Urothelium cell line (cell line): ENCODE results near the gene TRIM27.
"Not testable (repeated sequence)": the region's sequence is repeated elsewhere in the genome, so short reads cannot be mapped to it uniquely, and the experiment has no call there.

ENCODE experiments used
- DNase-seq: peaks from one replicate; pipeline ENCODE4 v3.0.0; 2011; ENCODE audit warnings: low spot score, mixed read lengths
- FAIRE-seq: peaks from 2 replicates; lab custom pipeline; 2011; peaks lifted over from hg19 to GRCh38; lab: Jason Lieb, UNC

TRIM27 gene, protein sequence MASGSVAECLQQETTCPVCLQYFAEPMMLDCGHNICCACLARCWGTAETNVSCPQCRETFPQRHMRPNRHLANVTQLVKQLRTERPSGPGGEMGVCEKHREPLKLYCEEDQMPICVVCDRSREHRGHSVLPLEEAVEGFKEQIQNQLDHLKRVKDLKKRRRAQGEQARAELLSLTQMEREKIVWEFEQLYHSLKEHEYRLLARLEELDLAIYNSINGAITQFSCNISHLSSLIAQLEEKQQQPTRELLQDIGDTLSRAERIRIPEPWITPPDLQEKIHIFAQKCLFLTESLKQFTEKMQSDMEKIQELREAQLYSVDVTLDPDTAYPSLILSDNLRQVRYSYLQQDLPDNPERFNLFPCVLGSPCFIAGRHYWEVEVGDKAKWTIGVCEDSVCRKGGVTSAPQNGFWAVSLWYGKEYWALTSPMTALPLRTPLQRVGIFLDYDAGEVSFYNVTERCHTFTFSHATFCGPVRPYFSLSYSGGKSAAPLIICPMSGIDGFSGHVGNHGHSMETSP

DNA sequence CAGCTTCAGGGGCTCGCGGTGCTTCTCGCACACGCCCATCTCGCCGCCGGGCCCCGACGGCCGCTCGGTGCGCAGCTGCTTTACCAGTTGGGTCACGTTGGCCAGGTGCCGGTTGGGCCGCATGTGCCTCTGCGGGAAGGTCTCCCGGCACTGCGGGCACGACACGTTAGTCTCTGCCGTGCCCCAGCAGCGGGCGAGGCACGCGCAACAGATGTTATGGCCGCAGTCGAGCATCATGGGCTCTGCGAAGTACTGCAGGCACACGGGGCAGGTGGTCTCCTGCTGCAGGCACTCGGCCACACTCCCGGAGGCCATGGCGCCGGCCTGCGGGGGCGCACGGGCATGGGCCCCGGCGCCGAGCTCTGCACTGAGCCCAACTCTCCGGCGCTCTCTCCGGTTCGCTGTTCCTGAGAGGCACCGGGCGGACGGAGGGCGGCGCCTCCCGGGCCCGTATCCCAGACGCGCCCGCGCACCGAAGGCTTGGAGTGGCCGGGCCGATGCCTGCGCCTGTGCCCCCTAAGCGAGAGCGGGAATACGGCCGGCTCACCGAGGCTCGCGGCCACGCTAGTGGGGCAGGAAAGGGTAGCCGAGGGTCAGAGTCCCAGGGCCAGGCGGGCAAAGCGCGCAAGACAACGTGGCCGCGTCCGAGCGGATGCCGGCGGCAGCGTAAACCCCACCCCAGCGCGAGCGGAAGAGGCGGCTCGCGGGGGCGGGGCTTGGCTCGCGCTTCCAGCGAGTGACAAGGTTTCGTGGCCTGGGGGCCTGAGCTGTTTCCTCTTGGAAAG lies at the start of gene TRIM27:
Gene TRIM27, minus strand, starts transcription at position 668 of the 785 bp plus-strand sequence. Its CDS starts 353 bp downstream, at position 315.
- peak; percentile 92 for DNase-seq

DNA sequence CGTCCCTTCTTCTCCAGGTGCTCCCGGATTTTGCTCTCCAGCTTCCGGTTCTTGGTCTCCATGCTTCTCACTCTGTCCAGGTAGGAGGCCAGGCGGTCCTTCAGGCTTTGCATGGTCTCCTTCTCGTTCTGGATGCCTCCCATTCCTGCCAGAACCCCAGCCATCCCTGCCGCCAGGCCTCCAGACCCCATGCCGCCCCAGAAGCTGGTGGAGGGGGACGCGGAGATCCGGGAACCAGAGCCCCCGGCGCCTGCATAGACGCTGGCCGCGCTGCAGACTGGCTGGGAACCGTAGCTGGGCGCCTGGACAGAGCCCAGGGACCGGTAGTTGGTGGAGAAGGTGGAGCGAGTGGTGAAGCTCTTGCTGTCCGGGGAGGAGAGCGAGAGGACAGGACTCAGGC lies 46.3 kb upstream of the TRIM27 start:
- not testable (repeated sequence) for FAIRE-seq, DNase-seq

More for the DNA sequence above, at the start of gene TRIM27:
- FAIRE-seq, result no peak

DNA sequence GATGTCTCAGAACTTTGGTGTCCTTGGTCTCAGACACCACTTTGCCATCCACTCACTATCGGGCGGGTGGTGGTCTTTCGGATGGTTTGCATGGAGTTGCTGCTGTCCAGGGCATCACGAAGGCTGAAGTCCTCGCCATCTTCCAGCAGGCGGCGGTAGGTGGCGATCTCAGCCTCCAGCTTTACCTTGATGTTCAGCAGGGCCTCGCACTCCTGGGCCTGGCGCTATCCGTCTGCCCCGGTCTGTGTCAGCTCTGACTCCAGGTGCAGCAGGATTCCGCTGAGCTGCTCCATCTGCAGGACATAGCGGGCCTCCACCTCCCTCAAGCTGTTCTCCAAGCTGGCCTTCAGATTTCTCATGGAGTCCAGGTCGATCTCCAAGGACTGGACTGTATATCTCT lies 45.3 kb upstream of the TRIM27 start:
- FAIRE-seq, result no peak

DNA sequence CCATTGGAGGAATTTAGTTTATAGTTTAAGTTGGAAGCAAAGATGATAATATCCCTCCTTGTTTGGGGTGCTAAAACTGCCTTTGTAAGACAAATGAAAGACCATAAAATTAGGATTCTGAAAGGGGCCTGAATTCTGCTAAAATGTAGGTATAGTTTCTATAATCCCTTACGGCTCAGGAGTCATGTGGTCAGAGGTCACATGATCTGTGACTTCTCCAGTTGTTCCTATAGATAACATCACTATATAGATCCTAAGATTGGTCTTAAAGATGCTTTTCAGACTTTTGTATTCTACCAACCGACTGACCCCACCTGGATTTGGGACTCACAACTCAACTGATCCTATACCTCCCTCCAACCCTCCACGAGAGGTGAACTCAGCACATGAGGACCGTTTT lies 44.7 kb upstream of the TRIM27 start:
- DNase-seq (no peak), FAIRE-seq (no peak)

More for the DNA sequence above, 45.3 kb upstream of the TRIM27 start:
- DNase-seq, result no peak

DNA sequence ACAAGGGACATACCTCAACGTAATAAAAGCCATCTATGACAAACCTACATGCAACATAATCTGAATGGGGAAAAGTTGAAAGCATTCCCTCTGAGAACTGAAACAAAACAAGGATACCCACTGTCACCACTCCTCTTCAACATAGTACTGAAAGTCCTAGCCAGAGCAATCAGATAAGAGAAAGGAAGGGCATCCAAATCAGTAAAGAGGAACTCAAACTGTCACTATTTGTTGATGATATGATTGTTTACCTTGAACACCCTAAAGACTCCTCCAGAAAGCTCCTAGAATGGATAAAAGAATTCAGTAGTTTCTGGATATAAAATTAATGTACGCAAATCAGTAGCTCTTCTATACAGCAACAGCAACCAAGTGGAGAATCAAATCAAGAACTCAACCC lies 41.9 kb upstream of the TRIM27 start:
- no peak for FAIRE-seq
- no peak for DNase-seq

DNA sequence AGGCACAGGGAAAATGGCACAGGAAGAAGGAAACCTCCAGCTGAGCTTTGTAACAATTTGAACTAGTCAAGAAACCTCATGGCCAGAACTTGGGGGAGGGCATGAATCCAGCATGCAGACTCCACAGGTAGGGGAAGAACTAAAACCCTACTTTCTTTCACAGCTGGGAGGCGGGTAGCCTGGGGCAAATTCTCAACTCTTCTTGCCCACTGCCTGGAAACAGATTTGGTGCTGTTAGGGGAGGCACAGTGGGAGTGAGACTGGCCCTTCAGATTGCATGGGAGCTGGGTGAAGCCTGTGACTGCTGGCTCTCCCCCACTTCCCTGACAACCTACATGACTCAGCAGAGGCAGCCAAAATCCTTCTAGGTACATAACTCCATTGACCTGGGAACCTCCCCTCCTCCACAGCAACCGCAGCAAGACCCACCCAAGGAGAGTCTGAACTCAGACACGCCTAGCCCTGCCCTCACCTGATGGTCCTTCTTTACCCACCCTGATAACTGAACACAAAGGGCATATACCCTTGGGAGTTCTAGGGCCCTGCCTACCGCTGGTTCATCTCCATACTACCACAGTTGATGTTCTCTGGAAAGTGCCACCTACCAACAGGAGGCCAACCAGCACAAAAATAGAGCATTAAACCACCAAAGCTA lies 37.2 kb upstream of the TRIM27 start:
- FAIRE-seq, result peak; percentile 69

DNA sequence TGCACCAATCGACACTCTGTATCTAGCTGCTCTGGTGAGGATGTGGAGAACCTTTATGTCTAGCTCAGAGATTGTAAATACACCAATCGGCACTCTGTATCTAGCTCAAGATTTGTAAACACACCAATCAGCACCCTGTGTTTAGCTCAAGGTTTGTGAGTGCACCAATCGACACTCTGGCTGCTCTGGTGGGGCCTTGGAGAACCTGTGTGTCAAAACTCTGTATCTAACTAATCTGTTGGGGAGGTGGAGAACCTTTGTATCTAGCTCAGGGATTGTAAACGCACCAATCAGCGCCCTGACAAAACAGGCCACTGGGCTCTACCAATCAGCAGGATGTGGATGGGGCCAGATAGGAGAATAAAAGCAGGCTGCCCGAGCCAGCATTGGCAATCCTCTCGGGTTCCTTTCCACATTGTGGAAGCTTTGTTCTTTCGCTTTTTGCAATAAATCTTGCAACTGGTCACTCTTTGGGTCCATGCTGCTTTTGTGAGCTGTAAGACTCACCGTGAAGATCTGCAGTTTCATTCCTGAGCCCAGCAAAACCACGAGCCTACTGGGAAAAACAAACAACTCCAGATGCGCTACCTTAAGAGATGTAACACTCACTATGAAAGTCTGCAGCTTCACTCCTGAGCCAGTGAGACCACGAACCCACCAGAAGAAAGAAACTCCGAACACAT lies 34.9 kb upstream of the TRIM27 start:
- not testable (repeated sequence) for DNase-seq, FAIRE-seq

More for the DNA sequence above, 37.2 kb upstream of the TRIM27 start:
- DNase-seq, result no peak

DNA sequence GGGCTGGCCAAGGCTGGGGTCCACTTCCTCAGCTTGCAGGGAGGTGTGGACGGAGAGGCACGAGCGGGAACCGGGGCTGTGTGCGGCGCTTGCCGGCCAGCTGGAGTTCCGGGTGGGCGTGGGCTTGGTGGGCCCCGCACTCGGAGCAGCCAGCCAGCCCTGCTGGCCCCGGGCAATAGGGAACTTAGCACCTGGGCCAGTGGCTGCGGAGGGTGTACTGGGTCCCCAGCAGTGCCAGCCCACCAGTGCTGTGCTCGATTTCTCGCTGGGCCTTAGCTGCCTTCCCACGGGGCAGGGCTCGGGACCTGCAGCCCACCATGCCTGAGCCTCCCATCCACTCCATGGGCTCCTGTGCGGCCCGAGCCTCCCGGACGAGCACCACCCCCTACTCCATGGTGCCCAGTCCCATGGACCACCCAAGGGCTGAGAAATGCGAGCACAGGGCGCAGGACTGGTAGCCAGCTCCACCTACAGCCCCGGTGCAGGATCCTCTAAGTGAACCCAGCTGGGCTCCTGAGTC lies 34.1 kb upstream of the TRIM27 start:
- FAIRE-seq, DNase-seq: not testable (repeated sequence)

DNA sequence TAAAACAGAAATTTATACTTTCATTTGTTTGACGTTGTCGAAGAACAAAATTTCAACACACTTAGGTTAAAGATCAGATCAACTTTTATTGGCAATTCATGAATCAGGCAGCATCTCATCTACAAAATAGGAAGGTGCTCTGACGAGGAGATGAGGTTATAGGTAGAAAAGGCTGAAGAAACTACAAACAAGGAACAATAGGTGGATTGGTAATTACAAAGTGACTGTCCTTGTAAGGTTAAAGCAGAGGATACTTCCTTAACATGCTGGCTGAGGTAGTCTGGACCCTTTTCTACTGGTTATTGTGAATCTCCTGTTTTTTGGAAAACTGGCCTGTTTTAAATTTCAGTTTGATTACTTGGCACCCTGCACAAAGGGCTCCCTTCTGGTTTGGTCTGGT lies 32.5 kb upstream of the TRIM27 start:
- DNase-seq (no peak), FAIRE-seq (no peak)

DNA sequence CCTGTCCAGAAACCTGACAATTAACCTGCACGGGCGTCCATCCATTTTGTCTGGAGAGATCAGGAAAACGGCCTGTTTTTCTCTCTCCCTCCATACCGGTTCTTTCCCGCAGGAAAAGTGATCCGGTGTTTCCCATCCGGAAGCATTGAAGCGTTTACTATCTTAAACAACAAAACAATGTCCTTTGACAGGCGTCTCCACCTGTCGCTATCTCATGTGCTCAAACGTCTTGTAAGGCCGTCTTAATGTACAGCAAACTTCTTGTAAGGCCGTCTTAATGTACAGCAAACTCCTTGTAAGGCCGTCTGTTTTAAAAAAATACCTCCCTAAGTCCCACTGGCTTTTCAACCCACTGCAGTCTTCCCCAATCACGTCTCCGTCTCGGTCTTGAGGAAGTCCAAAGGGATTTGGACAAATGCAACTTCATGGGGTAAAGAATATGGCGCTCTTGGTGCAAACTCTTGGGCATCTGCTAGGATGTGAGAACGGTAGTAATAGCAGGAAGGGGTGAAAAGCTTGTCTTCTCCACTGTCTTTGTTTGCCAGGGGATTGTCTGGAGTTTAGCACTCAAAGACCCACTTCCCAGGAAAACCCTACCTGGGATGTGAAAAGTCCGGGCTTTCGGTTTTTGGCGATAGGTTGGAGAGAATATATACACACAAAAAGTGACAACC lies 29.9 kb upstream of the TRIM27 start:
- DNase-seq (peak; percentile 24), FAIRE-seq (no peak)

DNA sequence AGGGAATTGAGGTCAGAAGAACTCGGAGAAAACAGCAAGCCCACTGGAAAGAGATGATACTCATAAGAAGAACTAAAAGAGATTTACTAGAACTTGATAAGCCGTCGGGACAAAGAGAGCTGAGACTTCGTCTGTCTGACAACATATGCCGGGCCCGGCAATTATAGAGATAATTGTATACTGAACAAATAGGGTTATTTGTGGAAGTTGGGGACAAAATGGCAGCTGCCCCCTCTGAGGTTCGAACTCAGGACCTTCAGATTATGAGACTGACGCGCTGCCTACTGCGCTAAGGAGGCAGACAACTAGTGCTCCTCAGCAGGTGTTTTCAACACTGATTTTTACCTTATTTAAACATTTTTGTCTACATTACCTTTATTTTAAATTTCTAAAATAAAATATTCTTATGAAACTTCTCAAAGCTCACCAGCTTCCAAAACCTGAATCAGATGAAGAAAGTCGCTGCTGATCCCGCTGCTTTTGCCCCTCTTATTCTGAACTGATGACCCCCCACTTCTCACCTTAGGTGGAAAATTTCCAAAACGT lies 29.3 kb upstream of the TRIM27 start:
- no peak for FAIRE-seq
- peak; percentile 42 for DNase-seq

DNA sequence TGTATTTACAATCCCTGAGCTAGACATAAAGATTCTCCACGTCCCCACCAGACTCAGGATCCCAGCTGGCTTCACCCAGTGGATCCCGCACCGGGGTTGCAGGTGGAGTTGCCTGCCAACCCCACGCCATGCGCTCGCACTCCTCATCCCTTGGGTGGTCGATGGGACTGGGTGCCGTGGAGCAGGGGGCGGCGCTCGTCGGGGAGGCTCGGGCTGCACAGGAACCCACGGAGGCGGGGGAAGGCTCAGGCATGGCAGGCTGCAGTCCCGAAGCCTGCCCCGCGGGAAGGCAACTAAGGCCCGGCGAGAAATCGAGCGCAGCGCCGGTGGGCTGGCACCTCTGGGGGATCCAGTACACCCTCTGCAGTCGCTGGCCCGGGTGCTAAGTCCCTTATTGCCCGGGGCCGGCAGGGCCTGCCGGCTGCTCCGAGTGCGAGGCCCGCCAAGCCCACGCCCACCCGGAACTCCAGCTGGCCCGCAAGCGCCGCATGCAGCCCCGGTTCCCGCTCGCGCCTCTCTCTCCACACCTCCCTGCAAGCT lies 25.9 kb upstream of the TRIM27 start:
- FAIRE-seq, DNase-seq: not testable (repeated sequence)

DNA sequence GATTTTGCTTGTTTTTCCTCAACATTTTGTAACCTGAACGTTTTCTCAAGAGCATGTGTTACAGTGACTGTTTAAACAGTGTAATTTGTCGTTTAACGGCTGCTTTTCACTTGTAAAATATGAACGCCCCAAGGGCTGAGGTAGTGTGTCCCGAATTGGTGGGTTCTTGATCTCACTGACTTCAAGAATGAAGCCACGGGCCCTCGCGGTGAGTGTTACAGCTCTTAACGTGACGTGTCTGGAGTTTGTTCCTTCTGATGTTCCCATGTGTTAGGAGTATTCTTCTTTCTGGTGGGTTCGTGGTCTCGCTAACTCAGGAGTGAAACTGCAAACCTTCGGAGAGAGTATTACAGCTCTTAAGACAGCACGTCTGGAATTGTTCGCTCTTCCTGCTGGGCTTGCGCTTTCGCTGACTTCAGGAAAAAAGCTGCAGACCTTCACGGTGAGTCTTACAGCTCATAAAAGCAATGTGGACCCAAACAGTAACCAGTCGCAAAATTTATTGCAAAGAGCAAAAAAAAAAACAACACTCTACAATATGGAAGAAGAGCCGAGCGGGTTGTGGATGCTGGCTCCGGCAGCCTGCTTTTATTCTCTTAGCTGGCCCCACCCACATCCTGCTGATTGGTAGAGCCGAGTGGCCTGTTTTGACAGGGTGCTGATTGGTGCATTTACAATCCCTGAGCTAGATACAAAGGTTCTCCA lies 25.1 kb upstream of the TRIM27 start:
- no peak for FAIRE-seq
- DNase-seq, result no peak

DNA sequence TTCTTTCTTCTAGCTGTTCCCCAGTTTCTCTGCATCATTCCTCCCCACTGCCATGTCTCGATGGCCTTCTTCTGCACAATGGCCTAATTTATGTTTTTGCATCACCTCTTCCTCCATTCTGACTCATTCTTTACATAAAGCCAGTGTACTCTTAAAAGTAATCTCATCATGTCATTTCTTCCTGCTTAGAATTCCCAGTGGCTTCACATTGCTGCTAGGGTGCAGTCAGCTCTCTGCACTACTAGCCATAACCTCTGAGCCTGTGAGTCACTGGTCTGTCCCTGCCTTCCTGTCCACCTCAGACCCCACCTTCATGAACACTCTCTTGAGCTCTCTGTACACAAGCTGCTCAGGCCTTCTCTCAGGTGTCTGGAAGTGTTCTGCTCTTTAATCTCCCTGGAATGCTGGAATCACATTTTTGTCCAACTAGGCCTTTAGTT lies 24.1 kb upstream of the TRIM27 start:
- FAIRE-seq (no peak), DNase-seq (peak; percentile 52)

DNA sequence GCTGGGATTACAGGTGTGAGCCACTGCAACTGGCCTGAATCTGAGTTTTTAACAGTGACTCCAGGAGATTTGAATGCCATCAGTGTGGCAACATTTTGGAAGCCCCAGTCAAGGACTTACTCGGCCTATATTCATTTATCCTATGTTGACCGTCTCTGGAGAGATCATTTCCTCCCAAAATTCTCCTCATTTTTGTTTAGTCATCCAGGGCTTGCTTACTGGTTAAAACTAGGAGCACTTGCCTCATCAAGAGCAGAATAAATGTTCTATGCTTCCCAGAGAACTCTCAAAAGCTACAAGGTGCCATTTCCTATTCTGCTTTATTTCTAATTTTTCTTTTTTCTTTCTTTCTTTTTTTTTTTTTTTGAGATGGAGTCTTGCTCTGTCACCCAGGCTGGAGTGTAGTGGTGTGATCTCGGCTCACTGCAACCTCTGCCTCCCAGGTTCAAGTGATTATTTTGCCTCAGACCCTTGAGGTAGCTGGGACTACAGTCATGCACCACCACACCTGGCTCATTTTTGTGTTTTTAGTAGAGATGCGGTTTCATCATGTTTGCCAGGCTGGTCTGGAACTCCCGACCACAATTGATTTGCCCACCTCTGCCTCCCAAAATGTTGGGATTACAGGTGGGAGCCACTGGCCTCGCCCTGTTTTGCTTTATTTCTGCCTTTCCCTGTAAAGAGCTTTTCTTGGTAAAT lies 23.4 kb upstream of the TRIM27 start:
- FAIRE-seq, result no peak
- no peak for DNase-seq

DNA sequence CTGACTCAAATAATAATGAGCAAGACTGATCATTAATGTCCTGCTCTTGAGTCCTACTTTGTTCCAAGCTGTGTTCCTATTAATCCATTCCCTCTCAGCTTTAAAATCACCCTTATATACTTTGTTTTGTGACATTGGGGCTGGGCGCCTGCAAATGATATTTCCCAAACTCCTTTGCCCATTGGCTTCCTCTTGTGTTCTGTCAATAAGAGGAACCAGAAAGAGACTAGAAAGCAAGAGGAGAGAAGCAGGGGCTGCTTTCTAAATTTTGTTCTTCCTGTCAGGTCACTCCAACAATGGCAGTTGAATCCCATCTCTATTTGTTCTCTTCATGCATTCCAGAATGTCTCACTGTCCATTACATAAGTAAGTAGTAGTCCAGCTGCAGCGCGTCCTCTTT lies 21.6 kb upstream of the TRIM27 start:
- no peak for DNase-seq

DNA sequence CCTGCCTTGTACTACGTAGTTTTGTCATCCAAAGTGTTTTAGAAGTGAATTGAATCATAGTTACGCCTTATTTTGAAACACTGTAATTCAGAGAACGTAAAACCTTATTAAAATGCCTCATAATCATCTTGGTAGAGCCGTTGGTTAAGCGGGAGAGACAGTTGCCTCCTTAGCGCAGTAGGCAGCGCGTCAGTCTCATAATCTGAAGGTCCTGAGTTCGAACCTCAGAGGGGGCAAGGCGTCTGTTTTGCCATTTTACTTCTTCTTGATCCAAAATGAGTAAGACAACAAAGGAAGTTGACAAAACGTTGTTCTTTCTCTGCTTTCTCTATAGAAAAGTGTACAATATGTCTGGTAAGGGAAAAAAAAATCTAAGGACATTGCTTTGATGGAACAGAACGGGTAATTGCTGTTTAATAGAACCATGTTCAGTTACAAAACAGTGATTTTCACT lies 20.7 kb upstream of the TRIM27 start:
- FAIRE-seq, result no peak
- DNase-seq, result no peak

More for the DNA sequence above, 21.6 kb upstream of the TRIM27 start:
- FAIRE-seq, result no peak
